ENCODE data around the gene TOX3. TPM values are rescaled to one million over a fixed set of nuclear protein-coding genes. Genes with fewer than 3 reads are reported as not detected.

The TOX3 gene
- total and polyA plus RNA-seq, 4 donors = 1.6 to 5.3 (median 2.0) TPM

DNA sequence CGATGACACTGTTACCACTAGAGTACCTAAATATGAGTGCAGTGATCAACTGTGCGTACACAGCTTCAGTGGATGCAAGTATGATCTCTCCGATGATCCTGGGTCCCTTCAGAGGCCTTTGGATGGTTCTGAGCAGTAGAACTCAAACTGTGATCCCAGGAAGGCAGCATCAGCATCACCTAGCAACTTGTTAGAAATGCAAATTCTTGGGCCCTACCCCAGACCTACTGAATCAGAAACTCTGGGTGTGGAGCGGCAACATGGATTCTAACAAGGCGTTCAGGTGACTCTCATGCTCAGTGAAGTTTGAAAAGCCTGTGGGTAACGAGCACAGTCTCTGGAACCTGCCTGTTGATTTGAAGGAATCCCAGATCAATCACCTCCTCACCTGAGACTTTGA, 25.4 kb downstream of the TOX3 start:
- Histone ChIP-seq H3K27me3 (ENCODE audit: control insufficient read depth in 3 of 3, insufficient read depth in 3 of 3, low read length in 2 of 3) (peaks cover 0 to 13% (median 0%) of the 10 kb centered on the region in 3 donors), H3K4me1 (ENCODE audit: control insufficient read depth in 5 of 5, insufficient read depth in 5 of 5, low read length in 5 of 5) (peaks cover 0 to 2% (median 0%) of the 10 kb centered on the region in 5 donors), H3K9me3 (ENCODE audit: control insufficient read depth in 4 of 4, insufficient read depth in 3 of 4, low read length in 3 of 4) (no peaks in the 10 kb centered on the region), H3K9ac (ENCODE audit: insufficient read depth in 1 of 2, low read length in 2 of 2) (no peak overlapping the region), H3K36me3 (ENCODE audit: control insufficient read depth in 4 of 4, insufficient read depth in 4 of 4, low read length in 4 of 4) (no peaks in the 10 kb centered on the region), H3K4me3 (no peak overlapping the region), H3K27ac (ENCODE audit: low read depth in 1 of 2, low read length in 1 of 2) (no peak overlapping the region)
- DNase-seq (no peak), ATAC-seq (ENCODE audit: insufficient read depth, low FRiP score) (no peak)
- 86 to 88% methylated on average over 6 of the region's 6 CpGs for WGBS, 2 donors
- TF ChIP-seq, protein P1, sequence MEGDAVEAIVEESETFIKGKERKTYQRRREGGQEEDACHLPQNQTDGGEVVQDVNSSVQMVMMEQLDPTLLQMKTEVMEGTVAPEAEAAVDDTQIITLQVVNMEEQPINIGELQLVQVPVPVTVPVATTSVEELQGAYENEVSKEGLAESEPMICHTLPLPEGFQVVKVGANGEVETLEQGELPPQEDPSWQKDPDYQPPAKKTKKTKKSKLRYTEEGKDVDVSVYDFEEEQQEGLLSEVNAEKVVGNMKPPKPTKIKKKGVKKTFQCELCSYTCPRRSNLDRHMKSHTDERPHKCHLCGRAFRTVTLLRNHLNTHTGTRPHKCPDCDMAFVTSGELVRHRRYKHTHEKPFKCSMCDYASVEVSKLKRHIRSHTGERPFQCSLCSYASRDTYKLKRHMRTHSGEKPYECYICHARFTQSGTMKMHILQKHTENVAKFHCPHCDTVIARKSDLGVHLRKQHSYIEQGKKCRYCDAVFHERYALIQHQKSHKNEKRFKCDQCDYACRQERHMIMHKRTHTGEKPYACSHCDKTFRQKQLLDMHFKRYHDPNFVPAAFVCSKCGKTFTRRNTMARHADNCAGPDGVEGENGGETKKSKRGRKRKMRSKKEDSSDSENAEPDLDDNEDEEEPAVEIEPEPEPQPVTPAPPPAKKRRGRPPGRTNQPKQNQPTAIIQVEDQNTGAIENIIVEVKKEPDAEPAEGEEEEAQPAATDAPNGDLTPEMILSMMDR (IDR thresholded peaks at IDR 0.05; ENCODE audit: control extremely low read depth, extremely low read depth) = no peak

DNA sequence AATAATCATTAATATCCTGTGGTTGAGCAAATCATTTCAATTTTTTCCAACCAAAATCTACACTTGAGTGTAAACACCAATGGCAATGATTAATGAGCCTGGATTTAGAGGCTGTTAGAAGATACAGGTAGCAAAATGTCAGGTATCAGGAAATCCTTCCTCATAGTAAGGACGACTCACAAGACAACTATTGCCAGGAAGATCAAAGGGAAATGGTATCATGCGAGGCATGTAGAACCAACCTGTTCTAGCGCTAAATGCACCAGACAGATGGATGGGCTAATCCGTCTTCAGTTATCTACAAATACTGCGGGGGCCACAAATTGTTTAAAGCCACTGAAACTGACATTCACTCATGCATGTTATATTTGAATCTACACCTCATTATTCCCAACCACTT, 28.1 kb downstream of the TOX3 start:
- no peak overlapping the region for H3K9ac ChIP-seq (ENCODE audit: insufficient read depth in 1 of 2, low read length in 2 of 2)
- WGBS, 2 donors = 74 to 82% methylated on average over 5 of the region's 5 CpGs

DNA sequence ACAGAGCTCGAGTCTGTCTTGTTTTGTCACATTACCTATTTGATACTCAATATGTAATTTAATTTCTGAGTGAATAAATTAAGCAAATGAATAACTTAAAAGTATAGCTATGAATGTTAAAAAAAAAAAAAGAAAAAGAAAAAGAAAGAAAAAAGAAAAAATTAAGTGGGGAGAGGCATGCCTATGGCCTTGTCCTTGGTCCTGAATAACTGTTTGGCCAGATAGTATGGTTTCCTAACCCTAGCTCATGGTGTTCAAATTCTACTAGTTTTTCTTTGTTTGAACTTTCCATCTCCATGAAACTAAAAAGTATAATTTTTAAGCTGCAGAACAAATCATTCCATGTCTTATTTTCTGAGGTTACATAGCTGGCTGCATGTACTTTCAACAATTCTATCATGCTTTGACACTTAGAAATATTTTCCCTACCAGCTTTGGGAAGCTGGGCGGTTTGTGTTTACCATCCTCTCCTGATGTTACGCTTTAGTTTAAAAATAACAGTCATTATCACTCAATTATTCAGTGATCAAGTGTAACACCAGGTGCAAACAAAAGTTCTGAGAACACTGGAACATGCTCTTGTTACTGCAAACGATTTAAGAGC, 31.8 kb downstream of the TOX3 start:
- Histone ChIP-seq H3K27me3 (ENCODE audit: control insufficient read depth in 3 of 3, insufficient read depth in 3 of 3, low read length in 2 of 3) (peaks cover 0 to 6% (median 0%) of the 10 kb centered on the region in 3 donors), H3K36me3 (ENCODE audit: control insufficient read depth in 4 of 4, insufficient read depth in 4 of 4, low read length in 4 of 4) (no peaks in the 10 kb centered on the region), H3K4me1 (ENCODE audit: control insufficient read depth in 5 of 5, insufficient read depth in 5 of 5, low read length in 5 of 5) (no peaks in the 10 kb centered on the region), H3K9ac (ENCODE audit: insufficient read depth in 1 of 2, low read length in 2 of 2) (no peak overlapping the region), H3K4me3 (no peak overlapping the region), H3K27ac (ENCODE audit: low read depth in 1 of 2, low read length in 1 of 2) (no peak overlapping the region), H3K9me3 (ENCODE audit: control insufficient read depth in 4 of 4, insufficient read depth in 3 of 4, low read length in 3 of 4) (no peaks in the 10 kb centered on the region)
- DNase-seq (peak in 2 of 3 donors; percentile 41 to 67), ATAC-seq (ENCODE audit: insufficient read depth, low FRiP score) (no peak)
- TF ChIP-seq, protein P1 (IDR thresholded peaks at IDR 0.05; ENCODE audit: control extremely low read depth, extremely low read depth) = no peak
- WGBS, 2 donors = 60 to 74% methylated on average over 4 of the region's 4 CpGs

More for the DNA sequence above, 28.1 kb downstream of the TOX3 start:
- Histone ChIP-seq H3K9me3 (ENCODE audit: control insufficient read depth in 4 of 4, insufficient read depth in 3 of 4, low read length in 3 of 4) (no peaks in the 10 kb centered on the region), H3K27me3 (ENCODE audit: control insufficient read depth in 3 of 3, insufficient read depth in 3 of 3, low read length in 2 of 3) (peaks cover 0 to 4% (median 0%) of the 10 kb centered on the region in 3 donors), H3K27ac (ENCODE audit: low read depth in 1 of 2, low read length in 1 of 2) (no peak overlapping the region), H3K4me1 (ENCODE audit: control insufficient read depth in 5 of 5, insufficient read depth in 5 of 5, low read length in 5 of 5) (peaks cover 0 to 2% (median 0%) of the 10 kb centered on the region in 5 donors), H3K4me3 (no peak overlapping the region), H3K36me3 (ENCODE audit: control insufficient read depth in 4 of 4, insufficient read depth in 4 of 4, low read length in 4 of 4) (no peaks in the 10 kb centered on the region)
- DNase-seq = no peak
- ATAC-seq (ENCODE audit: insufficient read depth, low FRiP score) = no peak
- TF ChIP-seq, protein P1 (IDR thresholded peaks at IDR 0.05; ENCODE audit: control extremely low read depth, extremely low read depth) = no peak

Measured in lung (tissue), 12 donors.